ENCODE measurements around the gene SLC26A9.

SLC26A9 gene

GRCh38 chr1:205976708-205977401 is 33.6 kb upstream of the SLC26A9 start:
- H3K27me3 ChIP-seq: no peaks in the 10 kb centered on the region
- H4K20me1 ChIP-seq: peaks cover 0 to 26% (median 0%) of the 10 kb centered on the region in 11 experiments; a peak in 2 of 22 replicates
- H3K4me3 ChIP-seq: no peak overlapping the region
- H3K4me2 ChIP-seq: peak overlapping the region; percentile 1 to 73 (median 48); a peak in 18 of 22 replicates
- no peaks in the 10 kb centered on the region for H3K9me3 ChIP-seq (replicated peaks in 1 of 11)
- peak overlapping the region in 4 of 11 experiments; percentile 3 to 53 (median 26); a peak in 4 of 22 replicates for H3K9ac ChIP-seq
- TF ChIP-seq Cebpa-rat (IDR thresholded peaks at IDR 0.05): no peak
- H3K36me3 ChIP-seq: peaks cover 0 to 27% (median 0%) of the 10 kb centered on the region in 11 experiments; a peak in 6 of 22 replicates
- 0 out of 22 replicates have a peak overlapping the region, but pooled peaks of 1 of the 11 experiments have one; percentile 14 for H3K27ac ChIP-seq
- H3K4me1 ChIP-seq: peaks cover 23 to 45% (median 37%) of the 10 kb centered on the region in 10 experiments

DNA sequence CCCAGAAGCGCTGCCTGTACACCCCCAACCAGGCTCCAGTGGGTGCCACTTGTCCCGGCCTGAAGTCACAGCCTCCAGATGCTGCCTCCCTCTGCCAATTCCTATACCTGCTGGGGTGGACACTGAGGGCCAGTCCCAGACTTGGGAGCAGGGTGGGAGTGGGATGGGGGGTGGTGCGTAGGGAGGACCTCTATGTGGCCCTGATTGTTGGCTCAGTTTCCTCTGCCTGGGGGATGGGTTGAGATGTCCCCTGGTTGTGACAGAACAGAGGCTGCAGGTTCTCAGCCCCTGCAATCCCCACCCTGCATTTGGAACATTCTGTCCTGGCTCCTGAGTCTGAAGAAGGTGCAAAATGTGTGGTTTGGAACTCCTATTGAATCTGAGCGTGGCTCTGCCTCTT is 32.8 kb upstream of the SLC26A9 start:
- no peaks in the 10 kb centered on the region for H3K9me3 ChIP-seq (replicated peaks in 1 of 11)
- no peaks in the 10 kb centered on the region for H3K27me3 ChIP-seq
- no peak overlapping the region for H3K27ac ChIP-seq
- peaks cover 0 to 26% (median 0%) of the 10 kb centered on the region in 11 experiments; a peak in 5 of 22 replicates for H3K36me3 ChIP-seq
- TF ChIP-seq Cebpa-rat (IDR thresholded peaks at IDR 0.05): no peak
- peak overlapping the region in 7 of 11 experiments; percentile 21 to 73 (median 53); a peak in 8 of 22 replicates for H3K4me2 ChIP-seq
- H3K9ac ChIP-seq: peak overlapping the region in 1 of 11 experiments; percentile 3; a peak in 1 of 22 replicates
- peaks cover 0 to 26% (median 0%) of the 10 kb centered on the region in 11 experiments; a peak in 2 of 22 replicates for H4K20me1 ChIP-seq
- H3K4me1 ChIP-seq: peaks cover 21 to 51% (median 44%) of the 10 kb centered on the region in 10 experiments
- H3K4me3 ChIP-seq: no peak overlapping the region

DNA sequence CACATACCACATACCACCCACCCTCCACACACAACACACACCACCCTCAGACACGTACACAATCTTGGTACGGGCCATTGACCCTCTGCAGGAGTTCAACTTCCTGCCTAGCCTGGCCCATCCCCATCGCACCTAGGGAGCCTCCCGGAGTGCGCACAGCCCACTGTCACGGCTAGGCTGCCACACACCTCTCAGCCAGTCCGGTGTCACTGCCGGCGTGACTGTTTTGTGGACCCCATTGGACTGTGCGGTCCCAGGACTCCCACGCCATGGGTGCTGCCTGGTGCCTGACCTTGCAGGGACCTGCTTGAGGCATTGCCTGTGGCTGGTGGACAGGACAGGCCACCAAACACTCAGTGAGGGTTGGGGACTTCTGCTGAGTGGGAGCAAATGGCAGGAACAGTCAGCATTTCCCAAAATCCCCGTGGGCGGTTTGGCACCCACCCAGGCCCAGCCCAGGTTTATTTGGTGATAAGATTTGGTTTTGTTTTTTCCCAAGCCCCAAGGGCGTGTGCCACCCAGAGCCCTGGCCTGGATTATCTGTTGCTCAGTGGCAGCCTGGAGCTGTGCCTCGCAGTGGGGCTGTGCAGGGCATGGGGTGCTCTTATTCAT is 32.2 kb upstream of the SLC26A9 start:
- no peak for TF ChIP-seq Cebpa-rat (IDR thresholded peaks at IDR 0.05)
- Histone ChIP-seq H3K9me3 (replicated peaks in 1 of 11) (no peaks in the 10 kb centered on the region), H3K4me3 (no peak overlapping the region), H3K9ac (no peak overlapping the region), H3K27me3 (no peaks in the 10 kb centered on the region), H4K20me1 (peaks cover 0 to 25% (median 0%) of the 10 kb centered on the region in 11 experiments; a peak in 2 of 22 replicates), H3K27ac (no peak overlapping the region), H3K4me1 (peaks cover 17 to 54% (median 46%) of the 10 kb centered on the region in 10 experiments), H3K36me3 (peaks cover 0 to 26% (median 0%) of the 10 kb centered on the region in 11 experiments; a peak in 5 of 22 replicates), H3K4me2 (peak overlapping the region in 5 of 11 experiments; percentile 19 to 65 (median 22); a peak in 2 of 22 replicates)

- Histone ChIP-seq H3K27ac (no peak overlapping the region), H3K4me2 (no peak overlapping the region), H3K36me3 (peaks cover 0 to 20% (median 0%) of the 10 kb centered on the region in 11 experiments; a peak in 5 of 22 replicates), H3K9ac (no peak overlapping the region), H3K4me3 (no peak overlapping the region), H3K27me3 (no peaks in the 10 kb centered on the region), H3K4me1 (peaks cover 9 to 50% (median 40%) of the 10 kb centered on the region in 10 experiments), H4K20me1 (peaks cover 0 to 18% (median 0%) of the 10 kb centered on the region in 11 experiments; a peak in 1 of 22 replicates), H3K9me3 (replicated peaks in 1 of 11) (no peaks in the 10 kb centered on the region)
- TF ChIP-seq Cebpa-rat (IDR thresholded peaks at IDR 0.05): no peak
These were observed 31.5 kb upstream of the SLC26A9 start for GRCh38 chr1:205974712-205975111.

GRCh38 chr1:205973377-205974232 is 30.3 kb upstream of the SLC26A9 start:
- Histone ChIP-seq H3K36me3 (peaks cover 0 to 9% (median 0%) of the 10 kb centered on the region in 11 experiments; a peak in 4 of 22 replicates), H4K20me1 (peaks cover 0 to 11% (median 0%) of the 10 kb centered on the region in 11 experiments; a peak in 1 of 22 replicates), H3K27ac (no peak overlapping the region), H3K9ac (no peak overlapping the region), H3K4me3 (no peak overlapping the region), H3K4me1 (peaks cover 8 to 45% (median 33%) of the 10 kb centered on the region in 10 experiments; a peak in 19 of 20 replicates), H3K27me3 (no peaks in the 10 kb centered on the region), H3K4me2 (no peak overlapping the region), H3K9me3 (replicated peaks in 1 of 11) (no peaks in the 10 kb centered on the region)
- no peak for TF ChIP-seq Cebpa-rat (IDR thresholded peaks at IDR 0.05)

GRCh38 chr1:205972491-205973168 is 29.4 kb upstream of the SLC26A9 start:
- Histone ChIP-seq H3K9ac (no peak overlapping the region), H3K4me1 (peaks cover 8 to 48% (median 34%) of the 10 kb centered on the region in 10 experiments; a peak in 19 of 20 replicates)
- TF ChIP-seq Cebpa-rat (IDR thresholded peaks at IDR 0.05): no peak

DNA sequence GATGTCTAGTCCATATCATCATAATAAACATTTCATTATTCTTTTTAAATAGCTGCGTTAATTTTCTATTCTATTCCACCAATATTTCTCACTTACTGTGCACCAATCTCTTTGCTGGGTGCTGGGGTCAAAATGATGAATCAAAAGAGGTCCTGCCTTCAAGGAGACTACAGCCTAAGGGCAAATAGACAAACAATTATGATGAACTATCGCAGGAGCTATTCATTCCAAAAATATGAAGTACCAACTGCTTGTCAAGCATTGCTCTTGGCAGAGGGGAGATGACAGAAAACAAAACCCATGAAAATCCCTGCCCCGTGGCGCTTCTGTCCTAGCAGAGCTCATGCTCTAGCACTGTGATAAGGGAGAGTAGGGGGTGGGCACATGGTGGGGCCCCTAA is 28.8 kb upstream of the SLC26A9 start:
- Histone ChIP-seq H3K36me3 (no peaks in the 10 kb centered on the region), H3K4me3 (no peak overlapping the region), H4K20me1 (peaks cover 0 to 5% (median 0%) of the 10 kb centered on the region in 11 experiments; a peak in 1 of 22 replicates), H3K4me1 (peaks cover 8 to 51% (median 38%) of the 10 kb centered on the region in 10 experiments; a peak in 19 of 20 replicates), H3K4me2 (no peak overlapping the region), H3K9me3 (replicated peaks in 1 of 11) (no peaks in the 10 kb centered on the region), H3K27ac (no peak overlapping the region), H3K9ac (no peak overlapping the region), H3K27me3 (no peaks in the 10 kb centered on the region)
- no peak for TF ChIP-seq Cebpa-rat (IDR thresholded peaks at IDR 0.05)

More at GRCh38 chr1:205972491-205973168, 29.4 kb upstream of the SLC26A9 start:
- Histone ChIP-seq H4K20me1 (peaks cover 0 to 7% (median 0%) of the 10 kb centered on the region in 11 experiments; a peak in 1 of 22 replicates), H3K4me2 (no peak overlapping the region), H3K9me3 (replicated peaks in 1 of 11) (no peaks in the 10 kb centered on the region), H3K36me3 (no peaks in the 10 kb centered on the region), H3K27me3 (no peaks in the 10 kb centered on the region), H3K4me3 (no peak overlapping the region), H3K27ac (no peak overlapping the region)

DNA sequence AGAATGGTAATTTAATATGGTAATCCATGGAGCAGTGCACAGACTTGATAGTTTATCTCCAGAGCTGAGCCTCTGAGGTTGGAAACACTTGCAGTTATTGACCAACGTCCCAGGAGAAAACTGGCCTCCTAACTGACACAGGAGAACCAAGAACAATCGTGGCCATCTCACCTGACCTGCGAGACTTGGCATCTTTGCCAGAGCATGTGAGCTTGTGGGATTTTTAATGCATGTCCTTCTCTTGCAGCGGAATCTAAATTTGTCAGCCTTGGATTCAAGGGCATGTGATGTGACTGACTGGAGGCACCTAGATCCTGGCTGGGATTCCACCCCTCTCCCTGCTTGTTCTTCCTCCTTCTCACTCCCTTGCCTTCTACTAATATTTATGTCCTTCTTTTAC is 27.8 kb upstream of the SLC26A9 start:
- Histone ChIP-seq H3K9me3 (replicated peaks in 1 of 11) (no peaks in the 10 kb centered on the region), H3K36me3 (no peaks in the 10 kb centered on the region), H3K27ac (no peak overlapping the region), H3K27me3 (no peaks in the 10 kb centered on the region), H3K4me3 (no peak overlapping the region), H3K4me2 (peak overlapping the region in 9 of 11 experiments; percentile 8 to 74 (median 43); a peak in 16 of 22 replicates), H3K4me1 (peaks cover 8 to 50% (median 34%) of the 10 kb centered on the region in 10 experiments; a peak in 19 of 20 replicates), H4K20me1 (no peaks in the 10 kb centered on the region), H3K9ac (no peak overlapping the region)
- no peak for TF ChIP-seq Cebpa-rat (IDR thresholded peaks at IDR 0.05)

Data from BLaER1 treated with 17β-estradiol and CSF1 and Interleukin-3, amounts not matched to agents 10 nM and 100 nM (cell line).